Activated CD4-positive, alpha-beta T cell treated with anti-CD3 and anti-CD28 coated beads, Interleukin-2, Interleukin-4, amounts not matched to agents 100 ng/mL and 50 ng/mL, durations not matched to agents 16 hours and 8 hours (primary cell): Measurements from ENCODE around the gene ZNF800.

ENCODE experiments used
- DNase-seq: peaks from one replicate; pipeline ENCODE4 v3.0.0-alpha.2; 2020; ENCODE audit warnings: low spot score

The ZNF800 gene

GRCh38 chr7:127348247-127348631 lies 44.3 kb downstream of the ZNF800 start:
- DNase-seq: no peak

DNA sequence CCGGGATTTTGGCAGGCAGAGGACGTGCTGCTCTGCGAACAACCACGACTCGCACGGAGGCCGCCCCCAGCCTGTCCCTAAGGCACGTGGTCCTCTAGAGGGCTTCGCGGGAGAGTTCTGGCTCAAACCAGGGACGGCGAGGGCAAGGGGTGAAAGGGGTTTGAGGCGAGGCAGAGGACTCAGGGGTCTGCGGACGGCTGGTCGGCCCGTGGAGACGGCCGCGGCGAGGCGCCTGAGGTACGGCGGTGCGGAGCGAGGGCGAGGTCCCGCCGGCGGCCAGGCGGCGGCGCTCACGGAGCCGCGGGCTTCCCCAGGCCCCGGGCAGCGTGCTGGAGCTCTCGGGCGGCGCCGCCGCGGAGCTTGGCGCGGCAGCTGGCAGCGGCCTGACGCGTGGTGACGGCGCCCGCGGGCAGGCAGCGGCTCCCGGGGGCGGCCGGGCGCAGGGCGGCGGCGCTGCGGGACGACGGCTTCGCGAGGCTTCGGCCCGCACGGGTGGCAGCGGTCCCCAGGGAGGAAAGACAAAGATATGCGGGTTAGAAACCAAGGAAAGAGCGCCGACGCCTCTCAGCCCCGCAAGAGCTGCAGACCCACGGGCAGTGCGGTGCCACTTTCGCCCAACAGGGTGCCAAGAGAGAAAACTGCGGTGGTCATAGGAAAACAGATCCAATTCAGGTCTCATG lies 44.8 kb downstream of the ZNF800 start:
- peak; percentile 61 for DNase-seq

- no peak for DNase-seq
Measured at GRCh38 chr7:127346575-127347256, 45.8 kb downstream of the ZNF800 start.

GRCh38 chr7:127342596-127342995 lies 49.9 kb downstream of the ZNF800 start:
- DNase-seq: no peak

DNA sequence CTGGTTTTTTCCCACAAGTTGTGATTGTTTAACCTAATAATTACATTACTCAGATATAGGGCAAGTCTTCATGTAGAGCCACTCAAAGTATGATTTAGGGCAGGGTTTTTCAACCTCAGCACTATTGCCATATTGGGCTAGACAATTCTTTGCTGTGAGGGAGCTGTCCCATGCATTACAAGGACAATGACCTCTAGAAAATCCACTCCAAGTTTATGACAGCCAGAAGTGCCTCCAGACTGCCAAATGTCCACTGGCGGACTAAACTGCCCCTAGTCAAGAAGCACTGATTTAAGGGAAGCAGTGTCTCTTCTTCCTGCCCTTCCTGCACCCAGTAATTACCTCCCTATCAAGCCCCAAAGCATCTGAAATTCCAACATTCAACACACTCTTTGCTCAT lies 54.4 kb downstream of the ZNF800 start:
- DNase-seq: no peak

- DNase-seq: no peak
Measured at GRCh38 chr7:127337581-127337980, 54.9 kb downstream of the ZNF800 start.

DNA sequence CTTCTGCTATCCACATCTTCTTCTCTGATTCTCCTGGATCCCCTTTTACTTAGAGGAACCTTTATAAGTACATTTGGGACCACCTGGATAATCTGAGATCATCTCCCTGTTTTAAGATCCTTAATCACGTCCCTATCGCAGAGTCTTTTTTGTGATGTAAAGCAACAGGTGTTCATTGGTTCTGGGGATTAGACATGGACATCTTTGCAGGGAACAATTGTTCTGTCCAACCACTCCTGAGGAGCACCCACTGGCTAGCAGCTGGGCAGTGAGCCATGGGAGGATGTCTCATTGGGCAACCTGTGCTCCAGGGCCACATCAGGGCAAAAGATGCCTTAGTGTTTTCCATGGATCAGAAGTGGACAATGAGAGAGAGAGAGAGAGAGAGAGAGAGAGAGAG lies 56.0 kb downstream of the ZNF800 start:
- DNase-seq: no peak

DNA sequence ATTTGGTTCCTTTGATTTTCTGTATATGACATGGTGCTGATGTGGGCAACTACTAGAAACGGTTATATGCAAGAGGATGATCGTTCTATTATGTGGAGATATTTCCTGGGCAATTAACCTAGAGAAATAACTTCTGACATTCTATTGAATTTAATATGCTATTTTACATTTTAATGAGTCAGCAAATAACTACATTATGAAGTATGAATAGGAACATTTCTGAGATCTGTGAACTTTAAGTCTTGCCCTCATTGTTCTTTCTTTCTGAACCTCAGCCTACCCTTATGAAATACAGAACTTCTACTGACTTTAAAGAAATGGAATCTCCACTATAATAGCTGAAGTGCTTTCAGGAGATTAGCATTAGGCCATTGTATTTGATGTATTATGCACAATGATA lies 59.6 kb downstream of the ZNF800 start:
- DNase-seq: no peak

- no peak for DNase-seq
Measured at GRCh38 chr7:127330070-127330469, 62.4 kb downstream of the ZNF800 start.

- DNase-seq: no peak
Measured at GRCh38 chr7:127322832-127323493, 69.5 kb downstream of the ZNF800 start.

GRCh38 chr7:127322351-127322750 lies 70.2 kb downstream of the ZNF800 start:
- peak; percentile 17 for DNase-seq

DNA sequence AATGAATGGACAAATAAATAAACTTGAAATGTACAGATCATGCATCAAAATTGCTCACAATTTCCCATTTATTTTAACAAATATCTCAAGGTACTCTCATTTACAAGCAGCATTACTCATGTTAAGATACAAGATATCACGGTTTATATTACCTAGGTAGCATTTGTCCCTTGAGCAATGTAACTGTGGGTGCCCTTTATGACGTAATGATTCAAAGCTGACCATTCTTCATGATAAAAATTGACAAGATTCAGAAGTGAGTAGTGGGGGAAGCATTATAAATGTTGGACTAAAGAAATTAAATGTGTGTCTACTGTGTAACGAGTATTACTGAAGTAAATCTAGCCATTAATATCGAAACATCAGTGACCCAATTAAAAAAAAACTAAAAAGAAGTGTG lies 71.5 kb downstream of the ZNF800 start:
- DNase-seq: no peak
